Measurements from ENCODE around the gene NUDCD3.
"Not testable (repeated sequence)": the region's sequence is repeated elsewhere in the genome, so short reads cannot be mapped to it uniquely, and the experiment has no call there.

Gene NUDCD3

GRCh38 chr7:44445986-44446671, 44.3 kb downstream of the NUDCD3 start:
- DNase-seq = no peak

- DNase-seq = no peak
Observed at GRCh38 chr7:44441079-44441478, 49.4 kb downstream of the NUDCD3 start.

DNA sequence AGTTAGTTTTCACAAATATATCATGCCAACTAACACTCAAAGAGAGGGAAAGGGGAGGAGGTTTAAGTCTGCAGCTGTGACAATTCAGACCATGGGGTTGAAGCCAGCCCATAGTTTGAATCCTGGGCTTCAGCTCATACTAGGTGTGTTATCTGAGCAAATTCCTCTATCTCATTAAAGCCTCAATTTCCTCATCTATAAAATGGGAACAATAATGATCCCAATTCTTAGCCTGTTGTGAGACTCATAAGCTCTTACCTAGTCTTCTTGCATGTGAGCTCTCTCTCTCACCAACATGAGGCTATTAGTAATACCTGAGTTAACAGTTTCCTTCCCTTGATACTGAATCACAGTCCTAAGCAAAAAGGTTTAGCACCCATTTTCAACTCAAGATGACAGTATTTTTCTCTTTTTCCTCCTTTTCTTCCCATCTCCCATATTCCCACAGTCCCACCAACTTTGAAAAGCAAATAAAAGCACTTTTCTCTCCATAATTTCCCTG, 49.8 kb downstream of the NUDCD3 start:
- no peak for DNase-seq

- DNase-seq = no peak
Observed at GRCh38 chr7:44439926-44440325, 50.5 kb downstream of the NUDCD3 start.

DNA sequence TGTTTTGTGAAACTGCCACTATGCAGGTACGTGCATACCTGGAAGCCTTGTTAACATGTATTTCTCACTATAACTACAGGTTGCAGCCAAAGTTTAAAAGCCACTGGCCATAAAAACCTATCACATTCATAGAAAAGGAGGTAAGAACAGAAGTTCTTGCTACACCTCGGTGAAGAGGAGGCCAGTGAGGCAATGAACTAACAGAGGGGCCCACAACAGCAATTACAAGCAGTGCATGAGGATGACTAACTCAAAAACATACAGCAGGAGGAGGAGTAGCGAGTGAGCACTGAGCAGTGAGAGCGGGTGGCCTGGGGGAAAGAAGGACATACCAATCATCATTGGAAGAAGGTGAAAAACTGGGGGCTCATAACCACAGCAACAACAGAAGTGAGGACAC, 51.6 kb downstream of the NUDCD3 start:
- DNase-seq = no peak

DNA sequence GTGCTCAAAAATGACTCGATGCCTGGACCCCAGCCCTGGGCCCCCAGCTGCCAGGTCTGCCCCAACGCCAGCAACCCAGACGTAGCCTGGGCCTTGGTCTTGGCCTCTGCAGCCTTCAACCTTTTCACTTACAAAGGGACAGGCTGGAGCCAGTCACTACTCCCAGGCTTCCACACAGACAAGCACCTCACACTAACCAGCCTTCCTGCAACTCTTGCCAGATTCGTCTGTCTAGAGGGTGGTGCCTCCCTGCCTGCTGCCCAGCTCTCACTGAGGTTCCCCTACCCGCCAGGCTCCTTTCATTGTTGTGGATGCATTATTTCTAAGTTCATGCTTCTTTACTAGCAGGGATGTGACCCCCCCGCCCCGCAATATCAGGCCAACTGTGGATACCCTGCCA, 56.3 kb downstream of the NUDCD3 start:
- no peak for DNase-seq

- DNase-seq = no peak
Observed at GRCh38 chr7:44433255-44434022, 57.0 kb downstream of the NUDCD3 start.

DNA sequence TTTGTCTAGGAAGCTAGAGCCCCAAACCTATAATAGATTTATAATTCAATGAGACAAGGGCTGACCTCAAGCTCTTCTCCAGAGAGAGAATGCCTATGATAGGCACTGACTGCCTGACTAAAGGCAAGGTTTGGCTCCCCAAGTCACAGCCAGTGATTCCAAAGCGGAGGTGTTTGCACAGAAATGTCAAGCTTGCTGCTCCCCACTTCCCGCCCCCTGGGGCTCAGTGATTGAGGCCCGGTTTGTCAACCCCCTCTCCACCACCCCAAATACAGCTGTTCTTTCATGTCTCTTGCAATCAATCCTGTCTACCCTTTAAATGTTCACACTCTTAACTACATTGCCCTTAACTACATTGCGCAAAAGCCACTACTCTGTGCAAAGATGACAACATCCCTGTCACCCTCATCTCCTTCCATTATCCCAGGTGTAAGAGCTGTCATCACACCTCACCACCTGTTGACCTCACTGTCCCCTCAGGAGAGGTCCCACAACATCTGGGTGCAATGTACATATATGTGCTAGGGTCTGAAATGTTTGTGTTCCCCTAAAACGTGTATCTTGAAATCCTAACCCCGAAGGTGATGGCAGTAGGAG, 58.0 kb downstream of the NUDCD3 start:
- DNase-seq = no peak

- DNase-seq = no peak
Observed at GRCh38 chr7:44431091-44431608, 59.3 kb downstream of the NUDCD3 start.

DNA sequence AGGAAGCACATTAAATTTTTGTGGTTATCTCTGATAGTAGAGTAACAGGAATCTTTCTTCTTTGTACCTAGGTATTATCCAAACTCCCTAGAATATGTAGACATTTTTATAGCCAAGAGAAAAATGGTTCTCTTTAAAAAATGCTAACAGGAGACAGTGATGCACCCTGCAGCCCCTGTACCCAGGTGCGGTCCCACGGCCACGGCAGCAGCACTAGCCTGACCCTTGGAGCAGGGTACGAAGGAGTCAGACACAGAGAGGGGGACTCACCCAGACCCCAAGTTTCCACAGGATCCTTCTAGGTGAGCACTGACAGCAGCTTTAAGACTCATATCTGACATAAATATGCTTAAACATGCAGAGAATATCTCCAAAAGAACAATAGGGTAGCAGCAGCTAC, 60.4 kb downstream of the NUDCD3 start:
- DNase-seq = no peak

DNA sequence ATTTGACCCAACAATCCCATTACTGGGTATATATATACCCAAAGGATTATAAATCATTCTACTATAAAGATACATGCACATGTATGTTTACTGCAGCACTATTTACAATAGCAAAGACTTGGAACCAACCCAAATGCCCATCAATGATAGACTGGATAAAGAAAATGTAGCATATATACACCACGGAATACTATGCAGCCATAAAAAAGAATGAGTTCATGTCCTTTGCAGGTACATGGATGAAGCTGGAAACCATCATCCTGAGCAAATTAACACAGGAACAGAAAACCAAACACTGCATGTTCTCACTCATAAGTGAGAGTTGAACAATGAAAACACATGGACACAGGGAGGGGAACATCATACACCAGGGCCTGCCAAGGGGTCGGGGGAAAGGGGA, 65.7 kb downstream of the NUDCD3 start:
- not testable (repeated sequence) for DNase-seq

GRCh38 chr7:44416941-44417340, 73.5 kb downstream of the NUDCD3 start:
- no peak for DNase-seq

GRCh38 chr7:44415510-44415909, 74.9 kb downstream of the NUDCD3 start:
- no peak for DNase-seq

DNA sequence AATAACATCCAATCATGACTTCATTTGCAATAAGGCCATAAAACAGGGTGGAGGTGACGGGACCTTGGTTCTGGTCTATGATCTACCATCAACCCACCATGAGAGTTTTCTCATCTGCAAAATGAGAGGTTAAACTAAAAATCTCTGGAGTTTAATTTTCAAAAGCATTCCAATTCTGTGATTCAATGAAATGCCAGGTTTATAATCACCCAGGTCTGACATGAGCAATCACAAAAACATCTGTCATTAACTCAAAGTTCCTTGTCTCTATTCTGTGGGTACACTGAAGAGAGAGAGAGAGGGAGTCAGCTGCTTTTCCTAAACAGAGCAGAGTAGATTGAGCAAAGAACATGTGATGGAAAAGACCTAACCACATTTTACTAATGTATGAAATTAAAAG, 75.4 kb downstream of the NUDCD3 start:
- no peak for DNase-seq

GRCh38 chr7:44411306-44411705, 79.2 kb downstream of the NUDCD3 start:
- no peak for DNase-seq

GRCh38 chr7:44408596-44408995, 81.9 kb downstream of the NUDCD3 start:
- no peak for DNase-seq

DNA sequence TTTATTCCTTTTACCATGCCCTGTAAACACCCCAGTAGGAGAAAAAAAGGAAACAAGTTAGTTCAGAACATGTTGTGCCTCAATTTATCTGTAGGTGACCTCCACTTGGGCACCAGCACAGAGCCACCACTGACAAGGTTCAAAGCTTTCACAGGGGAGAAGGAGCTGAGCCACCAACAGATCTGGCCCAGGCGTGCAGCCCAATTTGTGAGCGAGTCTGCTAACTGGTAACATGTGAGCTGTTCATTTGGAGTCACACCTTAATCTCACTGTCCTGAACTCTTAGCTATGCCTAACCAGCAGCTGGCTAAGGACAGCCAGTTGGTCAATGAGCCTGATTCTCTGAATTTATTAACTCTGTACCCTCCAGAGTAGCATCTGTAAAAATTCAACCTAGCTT, 86.7 kb downstream of the NUDCD3 start:
- no peak for DNase-seq

DNA sequence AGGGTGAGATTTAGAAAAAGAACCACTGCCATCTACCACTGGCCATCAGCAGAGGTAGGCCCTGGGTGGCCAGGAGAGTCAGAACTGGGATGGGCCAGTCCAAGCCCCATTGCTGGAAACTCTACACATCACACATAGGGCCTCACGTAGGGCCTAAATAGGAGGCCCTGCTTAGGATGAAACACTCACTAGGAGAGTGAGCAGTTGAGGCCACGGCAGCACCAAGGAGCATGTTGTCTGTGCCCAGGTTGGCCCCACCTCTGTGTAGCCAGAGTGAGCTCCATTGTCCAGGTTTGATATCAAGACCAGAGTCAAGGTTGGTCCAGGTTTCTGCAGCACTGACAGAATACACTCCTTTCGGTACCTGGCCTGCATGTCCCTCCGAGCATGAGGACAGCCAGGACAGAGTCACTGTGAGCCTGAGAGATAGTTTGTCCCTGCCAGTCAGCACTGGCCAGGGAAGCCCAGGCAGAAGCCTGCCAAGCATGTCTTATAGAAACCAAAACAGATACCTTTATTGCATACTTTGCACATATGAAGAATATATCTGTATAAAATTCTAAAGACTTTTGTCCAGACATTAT, 87.2 kb downstream of the NUDCD3 start:
- DNase-seq = no peak

- DNase-seq = no peak
Observed at GRCh38 chr7:44402401-44403060, 87.9 kb downstream of the NUDCD3 start.

DNA sequence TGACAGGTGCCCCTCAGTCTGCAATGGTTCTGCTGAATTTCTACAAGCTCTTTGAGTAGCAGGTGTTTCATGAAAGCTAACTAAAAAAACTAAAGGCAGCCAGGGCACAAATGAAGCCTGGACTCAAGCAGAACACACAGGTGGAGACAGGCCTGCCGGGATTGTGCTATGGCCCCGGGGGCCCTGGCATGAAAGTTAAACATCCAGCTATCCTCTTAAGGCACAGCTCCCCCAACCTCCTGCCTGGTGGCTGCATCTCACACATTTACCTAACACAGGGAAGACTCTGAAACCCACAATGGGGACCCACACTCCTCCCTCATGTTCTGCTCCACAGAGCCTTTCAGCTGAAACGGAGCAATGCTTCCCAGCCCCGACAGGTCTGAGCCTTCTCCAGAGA, 88.8 kb downstream of the NUDCD3 start:
- no peak for DNase-seq

DNA sequence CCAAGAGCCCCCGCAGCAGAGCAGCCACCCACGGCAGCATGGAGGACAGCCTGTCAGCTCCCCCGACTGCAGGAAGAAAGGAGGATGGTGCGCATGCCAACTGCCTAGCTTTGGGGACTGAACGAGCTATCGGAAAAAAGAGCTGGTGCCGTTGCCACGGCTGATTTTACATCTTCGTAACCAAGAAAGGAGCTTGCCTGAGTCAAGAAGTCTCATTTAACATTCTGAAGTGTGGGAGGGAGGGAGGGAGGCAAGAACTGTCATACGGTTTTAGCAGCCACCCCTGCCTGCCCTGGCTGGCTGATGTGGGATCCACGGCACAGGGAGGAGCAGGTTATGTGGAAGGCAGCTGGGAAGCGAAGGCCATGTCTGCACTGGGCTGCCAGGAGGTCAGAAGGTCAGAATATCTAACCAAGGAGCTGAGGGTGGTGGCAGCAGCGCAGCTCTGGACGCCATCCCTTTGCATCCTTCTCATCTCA, 90.4 kb downstream of the NUDCD3 start:
- no peak for DNase-seq

DNA sequence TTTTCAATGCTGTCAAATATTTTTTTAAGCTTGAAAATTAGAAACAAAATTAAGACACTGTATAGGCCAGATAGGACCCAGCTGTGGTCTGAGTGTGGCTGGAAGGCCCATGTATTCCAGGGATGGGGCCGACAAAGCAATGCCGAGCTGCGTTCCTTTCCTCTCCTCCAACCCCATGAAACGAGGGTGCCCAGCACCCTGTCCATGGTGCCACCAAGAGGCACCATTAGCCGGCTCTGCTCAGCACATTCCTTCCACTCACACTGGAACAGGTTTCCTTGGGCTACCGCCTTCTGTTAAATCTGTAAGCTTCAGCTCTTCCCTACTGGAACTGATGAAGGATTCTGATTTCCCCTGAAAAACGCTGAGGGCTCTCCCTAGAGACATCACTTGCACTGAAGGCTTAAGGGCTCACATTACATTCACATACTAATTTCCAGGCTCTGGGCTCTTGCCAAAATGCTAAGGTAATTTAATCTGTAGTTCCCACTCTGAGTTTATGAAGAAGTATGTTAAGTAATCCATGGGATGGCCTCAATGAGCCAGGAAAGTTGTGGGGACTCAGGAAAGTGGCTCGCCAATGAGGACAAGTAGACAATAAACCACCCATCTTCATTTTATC, 91.4 kb downstream of the NUDCD3 start:
- peak; percentile 34 to 66 for DNase-seq

Measured in NCI-H187 (cell line).